NB4 (cell line): Measurements from ENCODE around the gene ST6GALNAC3.

Source experiments
- DNase-seq: peaks from one replicate; pipeline ENCODE4 v3.0.0; 2010; ENCODE audit warnings: low read depth
- H3K4me3 ChIP-seq: one replicate; pipeline ENCODE4 v1.5.1; 2011; ENCODE audit warnings: mild to moderate bottlenecking, low read depth, low read length, moderate library complexity
- MYC ChIP-seq: IDR thresholded peaks from 2 replicates; pipeline ENCODE4 v1.6.1; 2011; ENCODE audit warnings: low read depth, low read length
- POLR2A ChIP-seq: IDR thresholded peaks from 2 replicates; pipeline ENCODE4 v1.6.1; 2011; ENCODE audit warnings: mild to moderate bottlenecking; ENCODE audit not compliant: insufficient read length; ENCODE audit errors: extremely low read depth
- TF ChIP-seq, protein P1 (sequence below): IDR thresholded peaks from 2 replicates; pipeline ENCODE4 v1.6.1; 2011; ENCODE audit warnings: low read depth, low read length
- TF ChIP-seq, protein P2 (sequence below): IDR thresholded peaks from one replicate; pipeline ENCODE4 v1.5.1; 2012; ENCODE audit warnings: low read depth, low read length

ST6GALNAC3 gene

DNA sequence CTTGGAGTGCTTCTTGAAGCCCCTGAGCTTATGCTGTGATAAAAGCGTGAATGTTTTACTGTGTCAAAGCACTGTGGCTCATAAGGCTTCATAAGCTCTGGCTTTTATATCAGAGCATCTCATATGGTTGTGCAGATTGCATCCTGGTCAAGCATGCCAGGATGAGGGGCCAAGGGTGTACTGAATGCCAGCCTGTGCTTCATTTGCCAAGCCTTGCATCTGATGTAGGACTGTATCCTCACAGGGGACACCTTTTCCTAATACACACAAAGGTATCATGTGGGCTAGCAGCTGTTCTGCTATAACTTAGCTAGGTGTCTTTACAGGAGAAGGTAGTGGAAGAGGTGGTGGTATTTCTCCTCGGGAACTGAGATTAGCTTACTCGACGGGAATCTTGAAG is 134.7 kb downstream of the ST6GALNAC3 start:
- H3K4me3 ChIP-seq = no peak overlapping the region
- DNase-seq = no peak
- TF ChIP-seq POLR2A (no peak), MYC (no peak)
- TF ChIP-seq, protein P1, sequence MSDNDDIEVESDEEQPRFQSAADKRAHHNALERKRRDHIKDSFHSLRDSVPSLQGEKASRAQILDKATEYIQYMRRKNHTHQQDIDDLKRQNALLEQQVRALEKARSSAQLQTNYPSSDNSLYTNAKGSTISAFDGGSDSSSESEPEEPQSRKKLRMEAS = no peak
- TF ChIP-seq, protein P2, sequence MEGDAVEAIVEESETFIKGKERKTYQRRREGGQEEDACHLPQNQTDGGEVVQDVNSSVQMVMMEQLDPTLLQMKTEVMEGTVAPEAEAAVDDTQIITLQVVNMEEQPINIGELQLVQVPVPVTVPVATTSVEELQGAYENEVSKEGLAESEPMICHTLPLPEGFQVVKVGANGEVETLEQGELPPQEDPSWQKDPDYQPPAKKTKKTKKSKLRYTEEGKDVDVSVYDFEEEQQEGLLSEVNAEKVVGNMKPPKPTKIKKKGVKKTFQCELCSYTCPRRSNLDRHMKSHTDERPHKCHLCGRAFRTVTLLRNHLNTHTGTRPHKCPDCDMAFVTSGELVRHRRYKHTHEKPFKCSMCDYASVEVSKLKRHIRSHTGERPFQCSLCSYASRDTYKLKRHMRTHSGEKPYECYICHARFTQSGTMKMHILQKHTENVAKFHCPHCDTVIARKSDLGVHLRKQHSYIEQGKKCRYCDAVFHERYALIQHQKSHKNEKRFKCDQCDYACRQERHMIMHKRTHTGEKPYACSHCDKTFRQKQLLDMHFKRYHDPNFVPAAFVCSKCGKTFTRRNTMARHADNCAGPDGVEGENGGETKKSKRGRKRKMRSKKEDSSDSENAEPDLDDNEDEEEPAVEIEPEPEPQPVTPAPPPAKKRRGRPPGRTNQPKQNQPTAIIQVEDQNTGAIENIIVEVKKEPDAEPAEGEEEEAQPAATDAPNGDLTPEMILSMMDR = no peak

DNA sequence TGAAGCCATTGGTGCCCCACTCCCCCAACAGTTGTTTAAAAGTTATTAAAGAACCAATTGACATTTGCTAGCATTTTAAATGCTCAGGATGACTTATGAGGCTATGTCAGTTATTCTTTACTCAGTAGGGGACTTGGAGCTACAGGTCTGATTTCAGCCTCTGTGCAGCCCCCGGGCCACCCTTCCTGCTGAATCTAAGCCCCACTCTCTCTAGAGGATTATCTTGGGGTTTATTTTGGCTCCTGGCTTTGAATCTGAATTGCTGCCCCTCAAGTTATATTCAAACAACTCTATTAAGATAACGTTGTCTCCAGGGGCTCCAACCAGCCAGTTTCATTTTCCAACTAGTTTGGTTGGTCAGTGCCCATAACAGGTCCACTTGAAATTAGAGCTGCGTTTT is 135.1 kb downstream of the ST6GALNAC3 start:
- DNase-seq = no peak
- TF ChIP-seq POLR2A (no peak), MYC (no peak)
- TF ChIP-seq, protein P1 = no peak
- TF ChIP-seq, protein P2 = no peak
- no peak overlapping the region for H3K4me3 ChIP-seq

DNA sequence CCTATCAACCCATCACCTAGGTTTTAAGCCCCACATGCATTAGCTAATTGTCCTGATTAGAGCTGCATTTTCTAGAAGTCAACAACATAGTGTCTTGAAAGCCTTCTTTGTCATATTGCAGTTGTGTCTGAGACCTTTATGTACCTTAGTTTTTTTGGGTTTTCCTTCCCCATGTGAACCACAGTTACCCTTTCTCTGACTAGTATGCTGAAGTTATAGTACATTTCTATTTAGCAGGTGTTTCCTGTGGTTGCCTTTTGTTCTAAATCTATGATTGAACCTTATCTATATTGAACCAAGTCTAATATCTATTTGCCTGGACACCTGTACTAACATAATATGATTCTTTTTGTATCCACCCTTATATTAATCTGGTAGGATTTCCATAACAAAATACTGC is 135.6 kb downstream of the ST6GALNAC3 start:
- no peak overlapping the region for H3K4me3 ChIP-seq
- no peak for DNase-seq
- TF ChIP-seq, protein P1 = no peak
- TF ChIP-seq, protein P2 = no peak
- TF ChIP-seq POLR2A (no peak), MYC (no peak)

DNA sequence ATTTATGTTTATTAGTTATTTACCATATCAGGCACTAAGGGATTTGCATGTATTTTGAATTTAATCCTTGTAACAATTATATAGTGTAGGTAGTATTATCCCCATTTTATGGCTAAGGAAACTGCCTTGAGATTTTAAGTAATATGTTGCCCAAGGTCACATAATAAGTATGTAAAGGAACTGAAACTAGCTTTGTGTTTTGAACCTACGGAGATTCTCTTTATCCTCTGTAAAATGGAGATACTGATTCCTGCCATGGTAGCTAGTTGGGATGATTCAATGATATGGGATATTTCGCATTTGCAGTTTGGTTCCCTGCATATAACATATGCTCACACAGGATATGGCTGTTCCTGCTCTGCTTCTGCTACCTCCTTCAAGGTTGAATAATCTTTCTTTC is 144.3 kb downstream of the ST6GALNAC3 start:
- TF ChIP-seq, protein P1 = no peak
- TF ChIP-seq, protein P2 = no peak
- no peak for TF ChIP-seq POLR2A
- TF ChIP-seq MYC = no peak
- no peak overlapping the region for H3K4me3 ChIP-seq
- no peak for DNase-seq

DNA sequence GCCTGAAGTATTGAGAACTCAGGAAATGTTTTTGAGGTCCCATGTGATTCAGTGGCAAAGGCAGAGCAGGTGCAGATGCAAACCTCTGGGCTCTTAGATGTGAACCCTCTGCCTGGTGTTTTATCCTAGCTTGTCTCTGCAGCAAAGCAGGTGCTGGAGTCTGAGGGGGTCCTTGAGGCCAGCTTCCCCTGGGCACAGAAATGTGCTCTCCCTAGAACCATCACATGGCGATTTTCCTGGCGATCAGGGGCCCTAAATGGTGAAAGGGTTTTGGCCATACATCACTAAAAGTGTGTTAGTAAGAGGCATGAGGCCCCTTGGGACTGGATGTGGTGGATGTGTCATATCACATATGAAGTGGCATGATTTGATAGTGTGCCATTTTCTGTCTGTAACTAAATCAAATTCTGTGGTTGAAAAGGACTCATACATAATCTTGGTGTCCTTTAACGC is 144.8 kb downstream of the ST6GALNAC3 start:
- H3K4me3 ChIP-seq = no peak overlapping the region
- TF ChIP-seq POLR2A (no peak), MYC (no peak)
- TF ChIP-seq, protein P1 = no peak
- TF ChIP-seq, protein P2 = no peak
- peak; percentile 9 for DNase-seq

DNA sequence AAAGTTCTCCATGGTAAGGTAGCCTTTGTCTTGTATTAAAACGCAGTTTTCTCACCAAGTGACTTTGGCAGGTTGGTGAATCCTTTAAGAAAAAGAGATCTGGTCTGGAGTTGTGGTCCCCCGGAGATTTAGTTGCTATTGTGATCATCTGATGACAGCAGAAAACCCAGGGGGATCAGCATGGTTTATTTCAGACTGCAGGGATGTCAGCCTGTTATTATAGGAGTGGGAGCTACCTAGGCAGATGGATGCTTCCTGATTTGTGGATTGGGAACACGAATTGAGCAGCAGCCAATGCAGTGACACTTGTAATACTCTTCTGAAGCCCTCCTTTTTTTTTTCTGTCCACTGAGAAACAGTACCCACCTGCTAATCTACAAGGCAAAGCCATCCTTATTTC is 150.2 kb downstream of the ST6GALNAC3 start:
- TF ChIP-seq POLR2A (no peak), MYC (no peak)
- TF ChIP-seq, protein P2 = no peak
- TF ChIP-seq, protein P1 = no peak
- no peak for DNase-seq
- H3K4me3 ChIP-seq = no peak overlapping the region
